Skeletal muscle cell (primary cell): ENCODE results near the gene CLN6.
"Not testable (repeated sequence)": the region's sequence is repeated elsewhere in the genome, so short reads cannot be mapped to it uniquely, and the experiment has no call there.

Experiments
- DNase-seq: peaks from one replicate; pipeline ENCODE4 v3.0.0-alpha.2; 2010; ENCODE audit warnings: low read depth
- H3K4me3 ChIP-seq: 2 replicates; pipeline ENCODE4 v1.5.1; 2011; ENCODE audit warnings: low read depth, mild to moderate bottlenecking, control low read depth, low read length, moderate library complexity

CLN6 gene

GRCh38 chr15:68258692-68259091, 29.2 kb upstream of the CLN6 start:
- no peak overlapping the region for H3K4me3 ChIP-seq
- DNase-seq, result no peak

- DNase-seq, result peak; percentile 90
- H3K4me3 ChIP-seq, result peak overlapping the region; percentile 55
Observed at GRCh38 chr15:68256675-68257450, 27.3 kb upstream of the CLN6 start.

- DNase-seq, result peak; percentile 54
- no peak overlapping the region for H3K4me3 ChIP-seq
Observed at GRCh38 chr15:68252925-68253534, 23.5 kb upstream of the CLN6 start.

- no peak overlapping the region for H3K4me3 ChIP-seq
- no peak for DNase-seq
Observed at GRCh38 chr15:68249058-68249713, 19.7 kb upstream of the CLN6 start.

- DNase-seq, result no peak
- no peak overlapping the region for H3K4me3 ChIP-seq
Observed at GRCh38 chr15:68244235-68244634, 14.7 kb upstream of the CLN6 start.

- no peak overlapping the region for H3K4me3 ChIP-seq
- no peak for DNase-seq
Observed at GRCh38 chr15:68241088-68241935, 11.8 kb upstream of the CLN6 start.

- no peak for DNase-seq
- no peak overlapping the region for H3K4me3 ChIP-seq
Observed at GRCh38 chr15:68239025-68239424, 9.5 kb upstream of the CLN6 start.

- no peak overlapping the region for H3K4me3 ChIP-seq
- DNase-seq, result no peak
Observed at GRCh38 chr15:68235022-68235421, 5.5 kb upstream of the CLN6 start.

- not testable (repeated sequence) for DNase-seq, H3K4me3 ChIP-seq
Observed at GRCh38 chr15:68234520-68234919, 5.0 kb upstream of the CLN6 start.

GRCh38 chr15:68234060-68234459, 4.5 kb upstream of the CLN6 start:
- H3K4me3 ChIP-seq, result no peak overlapping the region
- no peak for DNase-seq

GRCh38 chr15:68232937-68233336, 3.4 kb upstream of the CLN6 start:
- no peak overlapping the region for H3K4me3 ChIP-seq

GRCh38 chr15:68232449-68232848, 2.9 kb upstream of the CLN6 start:
- H3K4me3 ChIP-seq, result no peak overlapping the region
- no peak for DNase-seq

More at GRCh38 chr15:68232937-68233336, 3.4 kb upstream of the CLN6 start:
- no peak for DNase-seq

- no peak overlapping the region for H3K4me3 ChIP-seq
- no peak for DNase-seq
Observed at GRCh38 chr15:68231102-68231818, 1.7 kb upstream of the CLN6 start.

- H3K4me3 ChIP-seq, result peak overlapping the region; percentile 87
- no peak for DNase-seq
Observed at GRCh38 chr15:68230157-68231100, 901 bp upstream of the CLN6 start.

GRCh38 chr15:68228971-68229385, 550 bp downstream of the CLN6 start:
- DNase-seq, result no peak

GRCh38 chr15:68228143-68228970, 1.2 kb downstream of the CLN6 start:
- no peak for DNase-seq
- peak overlapping the region; percentile 87 for H3K4me3 ChIP-seq

More at GRCh38 chr15:68228971-68229385, 550 bp downstream of the CLN6 start:
- peak overlapping the region; percentile 87 for H3K4me3 ChIP-seq

- H3K4me3 ChIP-seq, result peak overlapping the region; percentile 87
- no peak for DNase-seq
Observed at GRCh38 chr15:68227643-68228142, 1.8 kb downstream of the CLN6 start.
